Esophagus muscularis mucosa (tissue), 4 donors: ENCODE data around the gene XYLT1.

Source experiments
- CTCF ChIP-seq, 3 experiments: fragments of 200-600 bp in 2 of 3; fragments of 450-650 bp in 1 of 3; sonication (generic) in 2 of 3; IDR thresholded peaks; one replicate each; pipeline ENCODE4 v1.5.1; 2017 to 2019; ENCODE audit warnings: antibody characterized with exemption in 3 of 3, mild to moderate bottlenecking in 2 of 3, moderate library complexity in 1 of 3
- EP300 ChIP-seq: sonication (generic); formaldehyde crosslinking; IDR thresholded peaks from one replicate; pipeline ENCODE4 v1.6.1; 2017; ENCODE audit warnings: antibody characterized with exemption
- POLR2A ChIP-seq: fragments of 450-650 bp; IDR thresholded peaks from one replicate; pipeline ENCODE4 v1.6.1; 2017; ENCODE audit warnings: antibody characterized with exemption, moderate library complexity, mild to moderate bottlenecking, low read depth
- POLR2AphosphoS5 ChIP-seq, 2 donors: sonication (generic); formaldehyde crosslinking; IDR thresholded peaks; one replicate each; pipeline ENCODE4 v1.6.1; 2017; ENCODE audit warnings: antibody characterized with exemption in 2 of 2

DNA sequence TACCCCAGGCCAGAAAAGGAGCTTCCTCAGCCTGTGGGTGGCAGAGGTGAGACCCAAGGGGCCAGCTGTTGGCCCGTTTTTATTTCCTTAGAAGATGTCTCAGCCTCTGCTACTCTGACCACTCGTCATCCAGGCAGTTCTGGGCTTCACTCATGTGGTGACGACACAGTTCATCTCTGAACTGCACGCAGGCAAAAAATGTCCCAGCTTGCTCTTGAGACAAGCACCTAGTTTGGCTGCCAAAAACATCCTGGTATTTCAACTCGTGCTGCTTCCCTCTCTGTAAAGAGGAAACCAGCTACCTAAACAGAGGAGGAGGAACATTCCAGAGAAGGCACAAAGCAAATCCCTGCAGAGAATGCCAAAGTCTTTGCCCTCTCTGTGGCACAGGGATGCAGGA is 125.7 kb downstream of the XYLT1 start:
- no peak for TF ChIP-seq CTCF (IDR thresholded peaks at IDR 0.05)
- peak; percentile 89 to 98 for TF ChIP-seq POLR2AphosphoS5 (IDR thresholded peaks at IDR 0.05)
- TF ChIP-seq POLR2A: no peak
- peak; percentile 86 for TF ChIP-seq EP300
